ENCODE data around the gene EFNA5. TPM values are rescaled to one million over a fixed set of nuclear protein-coding genes. Genes with fewer than 3 reads are reported as not detected.

The EFNA5 gene
- polyA plus RNA-seq, 10 donors: 3.0 to 18.5 (median 4.8) TPM

DNA sequence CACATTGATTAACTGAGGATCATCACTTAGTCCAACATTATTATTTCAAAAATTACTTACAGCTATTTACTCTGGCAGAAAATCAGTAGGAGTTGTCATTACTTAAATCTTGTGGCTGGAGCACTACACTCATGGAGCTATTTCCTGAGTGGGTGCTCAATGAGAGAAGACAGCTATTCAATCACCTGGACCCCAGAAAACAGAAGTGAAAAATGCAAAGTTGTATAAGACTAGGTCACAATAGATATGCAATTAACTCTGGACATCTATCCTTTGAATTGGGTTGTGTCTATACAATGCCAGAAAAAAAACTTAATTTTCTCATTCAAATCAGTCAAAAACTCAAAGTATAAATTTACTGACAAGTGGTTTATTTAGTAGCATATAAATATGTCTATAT is 340.9 kb downstream of the EFNA5 start:
- no peak for DNase-seq
